ES-I3 (cell line): ENCODE data around the gene TNKS2.
"Not testable (repeated sequence)": the region's sequence is repeated elsewhere in the genome, so short reads cannot be mapped to it uniquely, and the experiment has no call there.

Experiments used
- H3K36me3 ChIP-seq: 2 replicates; pipeline ENCODE4 v1.6.1; 2013; ENCODE audit warnings: mild to moderate bottlenecking, low read length, control low read depth, moderate library complexity; ENCODE audit not compliant: insufficient read depth
- H3K4me1 ChIP-seq: 2 replicates; pipeline ENCODE4 v1.6.1; 2013; ENCODE audit warnings: mild to moderate bottlenecking, control low read depth, low read length; ENCODE audit not compliant: insufficient read depth
- H3K9ac ChIP-seq: 2 replicates; pipeline ENCODE4 v1.6.1; 2013; ENCODE audit warnings: low read depth, mild to moderate bottlenecking, low read length, moderate library complexity
- H3K9me3 ChIP-seq: 2 replicates; pipeline ENCODE4 v1.6.1; 2013; ENCODE audit warnings: mild to moderate bottlenecking, low read length, moderate library complexity; ENCODE audit not compliant: control insufficient read depth, insufficient read depth

Gene TNKS2

DNA sequence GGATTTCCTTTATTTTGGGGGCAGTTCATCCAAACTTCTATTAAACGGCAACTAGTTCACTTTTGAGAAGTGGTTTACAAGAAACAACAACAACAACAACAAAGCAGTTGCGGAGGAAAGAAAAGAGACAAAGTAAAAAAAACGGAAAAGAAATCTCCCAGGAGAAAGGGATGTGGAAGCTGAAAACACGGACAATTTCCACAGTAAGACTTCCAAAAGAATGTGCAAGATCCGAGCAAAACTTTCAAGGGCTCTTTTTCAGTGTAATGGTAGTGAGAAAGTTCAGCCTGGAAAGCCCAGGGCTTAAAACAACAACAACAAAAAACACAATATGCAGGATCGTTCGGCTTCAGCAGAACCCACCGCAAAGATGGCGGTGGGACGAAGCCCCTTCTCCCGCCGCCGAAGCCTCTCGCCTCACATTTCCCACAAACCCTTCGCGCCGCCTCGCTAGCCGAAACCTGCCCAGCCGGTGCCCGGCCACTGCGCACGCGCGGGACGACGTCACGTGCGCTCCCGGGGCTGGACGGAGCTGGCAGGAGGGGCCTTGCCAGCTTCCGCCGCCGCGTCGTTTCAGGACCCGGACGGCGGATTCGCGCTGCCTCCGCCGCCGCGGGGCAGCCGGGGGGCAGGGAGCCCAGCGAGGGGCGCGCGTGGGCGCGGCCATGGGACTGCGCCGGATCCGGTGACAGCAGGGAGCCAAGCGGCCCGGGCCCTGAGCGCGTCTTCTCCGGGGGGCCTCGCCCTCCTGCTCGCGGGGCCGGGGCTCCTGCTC is at the start of gene TNKS2:
Gene TNKS2, plus strand, starts transcription at position 553 of the 775 bp plus-strand sequence. CDS start 265 bp downstream, outside the sequence.
- Histone ChIP-seq H3K36me3 (no peaks in the 10 kb centered on the region), H3K4me1 (peaks cover 8% of the 10 kb centered on the region), H3K9me3 (no peaks in the 10 kb centered on the region), H3K9ac (peak within 1 kb of the TSS; percentile 80)

DNA sequence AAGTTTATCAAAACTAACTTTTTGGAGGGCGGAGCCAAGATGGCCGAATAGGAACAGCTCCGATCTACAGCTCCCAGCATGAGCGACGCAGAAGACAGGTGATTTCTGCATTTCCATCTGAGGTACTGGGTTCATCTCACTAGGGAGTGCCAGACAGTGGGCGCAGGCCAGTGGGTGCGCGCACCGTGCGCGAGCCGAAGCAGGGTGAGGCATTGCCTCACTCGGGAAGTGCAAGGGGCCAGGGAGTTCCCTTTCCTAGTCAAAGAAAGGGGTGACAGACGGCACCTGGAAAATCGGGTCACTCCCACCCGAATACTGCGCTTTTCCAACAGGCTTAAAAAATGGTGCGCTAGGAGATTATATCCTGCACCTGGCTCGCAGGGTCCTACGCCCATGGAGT is 48.6 kb upstream of the TNKS2 start:
- H3K9ac ChIP-seq, H3K9me3 ChIP-seq, H3K4me1 ChIP-seq, H3K36me3 ChIP-seq: not testable (repeated sequence)

DNA sequence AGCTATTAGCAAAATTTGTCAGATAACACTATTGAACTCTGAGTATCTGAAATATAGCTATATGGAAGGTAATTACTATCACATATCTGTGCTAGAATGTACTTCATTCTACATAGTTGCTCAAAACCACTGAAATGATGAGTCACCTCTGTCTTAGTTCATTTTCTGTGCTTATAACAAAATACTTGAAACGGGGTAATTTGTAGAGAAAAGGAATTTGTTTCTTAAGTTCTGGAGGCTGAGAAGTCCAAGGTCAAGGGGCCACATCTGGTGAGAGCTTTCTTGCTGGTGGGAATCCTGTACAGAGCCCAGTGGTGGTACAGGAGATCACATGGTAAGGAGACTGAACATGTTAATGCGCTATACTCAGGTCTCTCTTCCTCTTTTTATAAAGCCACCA is 41.9 kb upstream of the TNKS2 start:
- no peaks in the 10 kb centered on the region for H3K4me1 ChIP-seq
- H3K36me3 ChIP-seq, result no peaks in the 10 kb centered on the region
- H3K9ac ChIP-seq, result no peak overlapping the region
- no peaks in the 10 kb centered on the region for H3K9me3 ChIP-seq

DNA sequence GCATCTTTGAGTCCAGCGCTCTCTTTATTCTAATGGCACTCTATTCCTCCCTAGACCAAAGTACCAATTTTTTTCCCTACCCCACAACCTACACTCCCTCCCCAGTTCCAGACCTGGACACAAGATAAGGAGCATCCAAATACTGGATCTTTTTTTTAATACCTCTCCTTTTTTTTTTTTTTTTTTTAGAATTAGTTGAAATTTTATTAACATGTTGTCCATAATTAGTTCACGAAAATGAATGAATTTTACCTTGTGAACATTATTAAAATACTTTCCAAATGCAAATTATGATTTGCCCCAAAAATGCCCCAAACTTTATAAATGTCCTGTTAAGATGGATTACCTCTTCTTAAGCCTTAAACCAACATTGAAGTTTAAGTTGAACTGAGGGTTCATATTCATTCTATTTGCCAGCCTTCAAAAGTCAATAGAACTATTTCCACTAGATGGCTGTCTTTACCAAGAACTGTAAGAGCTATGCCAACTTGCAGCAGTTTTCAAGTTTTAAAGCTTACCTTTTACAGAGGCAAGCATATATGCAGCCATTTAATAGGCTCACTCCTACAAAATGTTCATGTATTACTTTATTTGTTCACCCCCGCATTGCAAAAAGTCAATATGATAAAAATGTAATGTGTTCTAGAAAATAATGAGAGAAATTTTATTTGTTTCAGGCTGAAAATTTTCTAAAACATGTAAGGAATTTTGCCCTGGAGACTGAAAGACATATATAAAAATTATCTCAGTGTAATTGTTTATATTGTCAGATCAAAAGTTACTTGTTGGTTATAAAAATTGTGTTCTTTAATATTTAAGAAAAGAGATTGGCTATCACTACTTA is 39.7 kb upstream of the TNKS2 start:
- no peaks in the 10 kb centered on the region for H3K4me1 ChIP-seq
- no peaks in the 10 kb centered on the region for H3K36me3 ChIP-seq
- H3K9me3 ChIP-seq, result no peaks in the 10 kb centered on the region
- H3K9ac ChIP-seq, result no peak overlapping the region

DNA sequence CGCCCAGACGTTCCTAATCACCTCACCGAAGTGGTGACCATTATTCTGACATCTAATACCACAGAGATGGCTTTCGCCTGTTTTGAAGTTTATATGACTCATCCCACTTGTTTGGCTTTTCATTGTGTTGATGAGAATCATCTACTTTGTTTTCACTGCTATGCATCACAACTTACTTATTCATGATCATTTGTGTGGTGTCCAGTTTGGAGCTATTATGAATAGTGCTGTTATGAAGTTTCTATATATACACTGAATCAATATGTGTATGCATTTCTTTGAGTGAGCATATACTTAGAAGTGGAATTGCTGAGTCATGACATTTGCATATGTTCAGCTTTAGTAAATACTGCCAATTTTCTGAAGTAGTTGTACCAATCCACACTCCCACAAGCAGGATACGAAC is 38.6 kb upstream of the TNKS2 start:
- Histone ChIP-seq H3K4me1 (no peaks in the 10 kb centered on the region), H3K9ac (no peak overlapping the region), H3K9me3 (no peaks in the 10 kb centered on the region), H3K36me3 (no peaks in the 10 kb centered on the region)

DNA sequence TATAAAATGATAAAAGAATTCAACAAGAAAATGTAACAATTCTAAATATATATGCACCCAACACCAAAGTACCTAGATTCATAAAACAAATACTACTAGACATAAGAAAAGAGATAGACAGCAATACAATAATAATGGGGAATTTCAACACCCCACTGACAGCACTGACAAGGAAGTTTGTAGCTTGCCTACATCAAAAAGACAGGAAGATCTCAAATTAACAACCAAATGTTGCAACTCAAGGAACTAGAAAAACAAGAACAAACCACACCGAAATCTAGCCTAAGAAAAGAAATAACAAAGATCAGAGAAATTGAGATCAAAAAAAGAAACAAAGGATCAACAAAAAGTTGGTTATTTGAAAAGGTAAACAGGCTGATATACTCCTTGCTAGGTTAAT is 36.5 kb upstream of the TNKS2 start:
- Histone ChIP-seq H3K36me3 (no peaks in the 10 kb centered on the region), H3K4me1 (no peaks in the 10 kb centered on the region), H3K9ac (no peak overlapping the region), H3K9me3 (no peaks in the 10 kb centered on the region)

DNA sequence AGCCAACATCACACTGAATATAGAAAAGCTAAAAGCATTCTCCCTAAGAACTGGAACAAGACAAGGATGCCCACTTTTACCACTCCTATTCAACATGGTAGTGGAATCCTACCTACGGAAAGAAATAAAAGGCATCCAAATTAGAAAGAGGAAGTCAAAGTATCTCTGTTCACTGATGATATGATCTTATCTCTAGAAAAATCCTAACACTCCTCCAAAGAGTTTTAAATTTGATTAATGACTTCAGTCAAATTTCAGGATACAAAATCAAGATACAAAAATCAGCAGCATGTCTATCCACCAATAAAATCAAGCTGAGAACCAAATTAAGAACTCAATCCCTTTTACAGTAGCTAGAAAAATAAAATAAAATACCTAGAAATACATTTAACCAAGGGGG is 35.3 kb upstream of the TNKS2 start:
- Histone ChIP-seq H3K4me1 (no peaks in the 10 kb centered on the region), H3K9ac (no peak overlapping the region), H3K9me3 (no peaks in the 10 kb centered on the region), H3K36me3 (no peaks in the 10 kb centered on the region)

DNA sequence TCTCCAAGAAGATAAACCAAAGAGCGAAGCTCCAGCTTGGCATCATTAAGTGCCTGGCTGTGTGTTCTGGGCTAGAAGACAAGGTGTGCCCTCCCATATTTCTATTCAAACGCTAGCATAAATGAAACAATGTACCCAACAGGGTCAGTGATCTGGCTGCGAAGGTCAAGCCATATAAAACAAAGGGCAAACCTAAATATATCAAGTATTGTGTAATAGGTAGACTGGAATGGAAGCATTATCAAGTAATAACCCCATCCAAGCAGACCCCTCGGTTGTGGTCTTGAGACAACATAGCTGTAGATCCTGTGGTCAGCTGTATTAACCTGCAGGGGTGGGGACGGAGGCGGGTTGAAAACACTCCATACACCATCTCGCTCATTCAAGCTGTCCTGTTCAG is 31.6 kb upstream of the TNKS2 start:
- H3K9ac ChIP-seq, result no peak overlapping the region

DNA sequence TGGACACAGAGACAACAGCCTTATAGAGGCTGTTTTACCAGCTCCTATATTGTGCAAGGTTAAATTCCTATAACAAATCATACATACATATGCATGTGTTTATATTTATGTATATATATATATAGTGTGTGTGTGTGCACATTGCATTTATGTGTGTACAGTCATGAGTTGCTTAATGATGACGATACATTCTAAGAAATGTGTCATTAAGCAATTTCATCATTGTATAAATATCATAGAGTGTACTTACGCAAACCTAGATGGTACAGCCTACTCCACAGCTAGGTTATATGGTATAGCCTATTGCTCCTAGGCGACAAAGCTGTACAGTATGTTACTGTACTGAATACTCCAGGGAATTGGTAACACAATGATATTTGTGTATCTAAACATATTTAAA is 30.1 kb upstream of the TNKS2 start:
- H3K4me1 ChIP-seq, result no peaks in the 10 kb centered on the region
- no peak overlapping the region for H3K9ac ChIP-seq
- no peaks in the 10 kb centered on the region for H3K36me3 ChIP-seq
- no peaks in the 10 kb centered on the region for H3K9me3 ChIP-seq

More for the DNA sequence above, 31.6 kb upstream of the TNKS2 start:
- Histone ChIP-seq H3K9me3 (no peaks in the 10 kb centered on the region), H3K4me1 (no peaks in the 10 kb centered on the region), H3K36me3 (no peaks in the 10 kb centered on the region)

DNA sequence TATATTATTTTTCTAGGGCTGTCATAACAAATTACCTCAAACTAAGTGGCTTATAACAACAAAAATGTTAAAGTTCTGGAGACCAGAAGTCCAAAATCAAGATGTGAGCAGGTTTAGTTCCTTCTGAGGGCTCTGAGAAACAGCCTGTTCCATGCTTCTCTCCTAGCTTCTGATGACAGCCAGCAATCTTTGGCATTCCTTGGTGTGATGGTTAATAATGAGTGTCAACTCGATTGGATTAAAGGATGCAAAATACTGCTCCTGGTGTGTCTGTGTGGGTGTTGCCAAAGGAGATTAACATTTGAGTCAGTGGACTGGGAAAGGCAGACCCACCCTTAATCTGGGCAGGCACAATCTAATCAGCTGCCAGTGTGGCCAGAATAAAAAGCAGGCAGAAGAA is 26.3 kb upstream of the TNKS2 start:
- Histone ChIP-seq H3K9me3 (no peaks in the 10 kb centered on the region), H3K9ac (no peak overlapping the region)

DNA sequence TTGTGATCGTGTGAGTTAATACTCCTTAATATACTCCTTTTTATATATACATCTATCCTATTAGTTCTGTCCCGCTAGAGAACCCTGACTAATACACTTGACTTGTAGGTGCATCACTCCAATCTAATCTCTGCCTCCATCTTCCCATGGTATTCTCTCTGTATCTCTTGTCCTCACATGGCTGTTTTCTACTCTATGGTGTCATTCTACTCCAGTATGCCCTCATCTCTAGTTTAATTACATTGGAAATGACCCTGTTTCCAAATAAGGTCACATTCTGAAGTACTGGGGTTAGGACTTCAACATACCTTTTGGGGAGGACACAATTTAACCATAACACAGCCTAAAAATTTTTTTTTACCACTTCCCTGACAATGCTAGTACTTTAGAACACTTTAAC is 25.8 kb upstream of the TNKS2 start:
- Histone ChIP-seq H3K4me1 (no peaks in the 10 kb centered on the region), H3K36me3 (no peaks in the 10 kb centered on the region), H3K9ac (no peak overlapping the region), H3K9me3 (no peaks in the 10 kb centered on the region)

More for the DNA sequence above, 26.3 kb upstream of the TNKS2 start:
- no peaks in the 10 kb centered on the region for H3K4me1 ChIP-seq
- H3K36me3 ChIP-seq, result no peaks in the 10 kb centered on the region

DNA sequence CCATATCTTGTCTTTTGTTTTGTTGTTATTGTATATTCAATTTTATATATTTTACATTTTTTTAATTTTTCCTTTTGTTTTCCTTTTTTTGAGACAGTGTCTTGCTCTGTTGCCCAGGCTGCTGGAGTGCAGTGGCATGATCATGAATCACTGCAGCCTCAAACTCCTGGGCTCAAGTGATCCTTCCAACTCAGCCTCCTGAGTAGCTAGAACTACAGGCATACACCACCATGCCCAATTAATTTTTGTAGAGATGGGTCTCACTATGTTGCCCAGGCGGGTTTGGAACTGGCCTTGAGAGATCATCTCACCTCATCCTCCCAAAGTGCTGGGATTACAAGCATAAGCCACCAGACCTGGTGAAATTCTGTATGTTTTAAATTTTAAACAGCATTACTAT is 25.4 kb upstream of the TNKS2 start:
- H3K4me1 ChIP-seq, result no peaks in the 10 kb centered on the region
- no peak overlapping the region for H3K9ac ChIP-seq
- H3K9me3 ChIP-seq, result no peaks in the 10 kb centered on the region
- H3K36me3 ChIP-seq, result no peaks in the 10 kb centered on the region

DNA sequence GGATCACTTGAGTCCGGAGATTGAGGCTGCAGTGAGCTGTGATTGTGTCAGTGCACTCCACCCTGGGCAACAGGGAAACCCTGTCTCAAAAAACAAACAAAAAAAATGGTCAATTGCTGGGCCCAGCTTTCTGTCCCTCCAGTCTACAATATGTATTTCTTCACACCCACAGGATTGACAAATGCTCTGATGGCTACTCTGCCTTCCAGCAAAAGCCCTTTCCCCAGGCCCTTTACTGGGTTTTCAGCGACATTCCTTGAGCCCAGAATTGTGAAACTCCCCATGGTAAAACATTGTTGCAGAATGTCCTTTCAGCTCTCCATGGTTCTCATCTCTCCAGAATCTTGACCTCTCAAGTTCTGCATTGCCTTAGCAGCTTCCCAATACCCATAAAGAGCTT is 23.7 kb upstream of the TNKS2 start:
- no peaks in the 10 kb centered on the region for H3K36me3 ChIP-seq
- no peaks in the 10 kb centered on the region for H3K9me3 ChIP-seq
- H3K4me1 ChIP-seq, result no peaks in the 10 kb centered on the region
- no peak overlapping the region for H3K9ac ChIP-seq

DNA sequence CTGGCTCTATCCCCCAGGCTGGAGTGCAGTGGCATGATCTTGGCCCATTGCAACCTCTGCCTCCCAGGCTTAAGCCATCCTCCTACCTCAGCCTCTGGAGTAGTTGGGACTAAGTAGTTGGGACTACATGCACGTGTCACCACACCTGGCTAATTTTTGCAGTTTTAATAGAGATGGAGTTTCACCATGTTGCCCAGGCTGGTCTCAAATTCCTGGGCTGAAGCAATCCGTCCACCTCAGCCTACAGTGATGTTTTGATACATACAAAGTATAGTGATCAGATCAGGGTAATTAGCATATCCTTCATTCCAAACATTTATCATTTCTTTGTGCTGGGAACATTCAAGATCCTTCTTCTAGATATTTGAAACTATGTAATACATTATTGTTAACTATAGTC is 22.5 kb upstream of the TNKS2 start:
- H3K4me1 ChIP-seq, result no peaks in the 10 kb centered on the region
- no peak overlapping the region for H3K9ac ChIP-seq
- no peaks in the 10 kb centered on the region for H3K9me3 ChIP-seq
- no peaks in the 10 kb centered on the region for H3K36me3 ChIP-seq

DNA sequence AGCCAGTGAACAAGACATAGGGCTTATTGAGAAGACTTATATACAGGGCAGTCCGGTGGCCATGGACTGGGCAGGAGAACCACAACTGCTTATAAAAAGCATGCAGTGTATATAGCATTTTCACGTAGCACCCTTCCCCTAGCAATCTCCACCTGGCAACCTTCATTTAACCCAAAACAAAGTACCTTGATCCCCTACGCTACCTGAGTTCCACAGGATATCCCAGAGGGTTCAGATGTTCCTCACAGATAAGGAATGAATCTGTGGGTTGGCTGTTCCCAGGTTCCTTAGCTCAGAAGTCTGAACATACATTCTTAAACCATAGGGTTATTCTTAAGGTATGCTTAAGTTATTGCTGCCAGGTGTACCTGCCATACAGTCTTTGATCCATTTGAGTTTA is 22.0 kb upstream of the TNKS2 start:
- no peaks in the 10 kb centered on the region for H3K9me3 ChIP-seq
- H3K4me1 ChIP-seq, result no peaks in the 10 kb centered on the region
- no peaks in the 10 kb centered on the region for H3K36me3 ChIP-seq
- no peak overlapping the region for H3K9ac ChIP-seq
